ENCODE data around the gene FAM25G. TPM values are rescaled to one million over a fixed set of nuclear protein-coding genes. Genes with fewer than 3 reads are reported as not detected.

FAM25G gene
- total RNA-seq, 2 experiments from 2014 or later: not detected

- ATAC-seq (ENCODE audit: poor library complexity) (no peak), DNase-seq (no peak)
- no peaks in the 10 kb centered on the region for H3K9me3 Mint-ChIP-seq
- TF ChIP-seq, protein P1, sequence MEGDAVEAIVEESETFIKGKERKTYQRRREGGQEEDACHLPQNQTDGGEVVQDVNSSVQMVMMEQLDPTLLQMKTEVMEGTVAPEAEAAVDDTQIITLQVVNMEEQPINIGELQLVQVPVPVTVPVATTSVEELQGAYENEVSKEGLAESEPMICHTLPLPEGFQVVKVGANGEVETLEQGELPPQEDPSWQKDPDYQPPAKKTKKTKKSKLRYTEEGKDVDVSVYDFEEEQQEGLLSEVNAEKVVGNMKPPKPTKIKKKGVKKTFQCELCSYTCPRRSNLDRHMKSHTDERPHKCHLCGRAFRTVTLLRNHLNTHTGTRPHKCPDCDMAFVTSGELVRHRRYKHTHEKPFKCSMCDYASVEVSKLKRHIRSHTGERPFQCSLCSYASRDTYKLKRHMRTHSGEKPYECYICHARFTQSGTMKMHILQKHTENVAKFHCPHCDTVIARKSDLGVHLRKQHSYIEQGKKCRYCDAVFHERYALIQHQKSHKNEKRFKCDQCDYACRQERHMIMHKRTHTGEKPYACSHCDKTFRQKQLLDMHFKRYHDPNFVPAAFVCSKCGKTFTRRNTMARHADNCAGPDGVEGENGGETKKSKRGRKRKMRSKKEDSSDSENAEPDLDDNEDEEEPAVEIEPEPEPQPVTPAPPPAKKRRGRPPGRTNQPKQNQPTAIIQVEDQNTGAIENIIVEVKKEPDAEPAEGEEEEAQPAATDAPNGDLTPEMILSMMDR (IDR thresholded peaks at IDR 0.05): no peak
- H3K4me3 Mint-ChIP-seq: no peak overlapping the region
- H3K27ac ChIP-seq (ENCODE audit: low read depth in 1 of 2, low read length in 2 of 2): no peak overlapping the region
- H3K9me3 ChIP-seq (ENCODE audit: control insufficient read depth in 1 of 2, insufficient read depth in 1 of 2, low read length in 2 of 2): no peaks in the 10 kb centered on the region
- POLR2A ChIA-PET: no interaction called here
- H3K4me3 ChIP-seq (ENCODE audit: low read length): no peak overlapping the region
- no peaks in the 10 kb centered on the region for H3K4me1 ChIP-seq (ENCODE audit: insufficient read depth, low read length)
- H3K36me3 ChIP-seq (ENCODE audit: insufficient read depth, low read length): no peaks in the 10 kb centered on the region
- no peak overlapping the region for H3K27ac Mint-ChIP-seq
- H3K27me3 ChIP-seq (ENCODE audit: control insufficient read depth in 1 of 2, insufficient read depth in 2 of 2, low read length in 2 of 2): no peaks in the 10 kb centered on the region
- H3K4me1 Mint-ChIP-seq (ENCODE audit: low read depth): no peaks in the 10 kb centered on the region
- H3K27me3 Mint-ChIP-seq: no peaks in the 10 kb centered on the region
- intact Hi-C loops (cut with DNase I, micrococcal nuclease): no loop called here
- H3K36me3 Mint-ChIP-seq (ENCODE audit: low read depth): no peaks in the 10 kb centered on the region
- CTCF ChIA-PET: no interaction called here
Observed at GRCh38 chr10:47454780-47455058, 36.8 kb downstream of the FAM25G start.

DNA sequence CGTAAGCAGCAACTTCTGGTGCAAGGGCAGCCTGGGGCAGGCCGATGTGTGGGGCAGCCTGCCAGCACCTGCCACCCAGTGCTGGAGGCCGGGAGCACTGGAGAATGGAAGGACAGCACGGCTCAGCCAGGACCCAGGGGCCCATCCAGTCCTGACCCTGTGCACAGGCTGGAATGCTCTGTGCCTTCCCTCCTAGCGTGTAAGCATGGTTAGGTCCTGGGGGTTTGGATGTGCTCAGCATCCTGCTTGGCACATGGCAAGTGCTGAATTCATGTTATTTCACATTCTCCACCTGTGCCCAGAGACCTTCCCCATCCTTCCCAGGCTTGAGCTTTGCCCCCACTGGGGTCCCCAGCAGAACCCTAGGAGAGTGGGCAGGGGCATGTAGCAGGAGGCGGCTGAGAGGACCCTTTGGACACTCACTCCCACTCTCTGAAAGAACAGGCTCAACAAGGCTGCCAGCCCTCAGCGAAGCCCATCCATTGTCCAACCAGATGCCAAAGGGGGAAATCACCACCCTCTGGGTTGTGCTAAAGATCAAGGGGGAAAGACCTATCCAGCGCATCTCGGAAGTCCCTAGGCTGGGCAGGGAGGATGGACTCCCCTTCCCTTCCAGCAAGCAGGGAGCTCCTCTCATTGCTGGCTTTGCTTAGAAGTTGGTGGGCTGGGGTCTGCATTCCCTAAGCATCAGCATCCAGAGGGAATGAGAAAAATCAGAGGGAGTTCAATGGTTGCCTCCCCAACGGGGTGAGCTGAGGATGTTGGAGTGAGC, 37.3 kb downstream of the FAM25G start:
- Histone ChIP-seq H3K4me1 (ENCODE audit: insufficient read depth, low read length) (peaks cover 2% of the 10 kb centered on the region), H3K36me3 (ENCODE audit: insufficient read depth, low read length) (no peaks in the 10 kb centered on the region), H3K27me3 (ENCODE audit: control insufficient read depth in 1 of 2, insufficient read depth in 2 of 2, low read length in 2 of 2) (no peaks in the 10 kb centered on the region), H3K27ac (ENCODE audit: low read depth in 1 of 2, low read length in 2 of 2) (no peak overlapping the region), H3K4me3 (ENCODE audit: low read length) (no peak overlapping the region), H3K9me3 (ENCODE audit: control insufficient read depth in 1 of 2, insufficient read depth in 1 of 2, low read length in 2 of 2) (no peaks in the 10 kb centered on the region)
- no peak overlapping the region for H3K27ac Mint-ChIP-seq
- no peaks in the 10 kb centered on the region for H3K4me1 Mint-ChIP-seq (ENCODE audit: low read depth)
- ChIA-PET CTCF (no interaction called here), POLR2A (no interaction called here)
- no peaks in the 10 kb centered on the region for H3K9me3 Mint-ChIP-seq
- H3K4me3 Mint-ChIP-seq: no peak overlapping the region
- no peaks in the 10 kb centered on the region for H3K36me3 Mint-ChIP-seq (ENCODE audit: low read depth)
- DNase-seq (no peak), ATAC-seq (ENCODE audit: poor library complexity) (no peak)
- intact Hi-C loops (cut with DNase I, micrococcal nuclease): no loop called here
- TF ChIP-seq, protein P1 (IDR thresholded peaks at IDR 0.05): no peak
- H3K27me3 Mint-ChIP-seq: no peaks in the 10 kb centered on the region

GRCh38 chr10:47453141-47454007, 38.1 kb downstream of the FAM25G start:
- Histone ChIP-seq H3K9me3 (ENCODE audit: control insufficient read depth in 1 of 2, insufficient read depth in 1 of 2, low read length in 2 of 2) (no peaks in the 10 kb centered on the region), H3K4me3 (ENCODE audit: low read length) (no peak overlapping the region), H3K36me3 (ENCODE audit: insufficient read depth, low read length) (no peaks in the 10 kb centered on the region), H3K27ac (ENCODE audit: low read depth in 1 of 2, low read length in 2 of 2) (no peak overlapping the region), H3K27me3 (ENCODE audit: control insufficient read depth in 1 of 2, insufficient read depth in 2 of 2, low read length in 2 of 2) (no peaks in the 10 kb centered on the region), H3K4me1 (ENCODE audit: insufficient read depth, low read length) (peaks cover 7% of the 10 kb centered on the region)
- intact Hi-C loops (cut with DNase I, micrococcal nuclease): no loop called here
- POLR2A ChIA-PET: no interaction called here
- H3K27me3 Mint-ChIP-seq: no peaks in the 10 kb centered on the region
- no peaks in the 10 kb centered on the region for H3K36me3 Mint-ChIP-seq (ENCODE audit: low read depth)
- no peaks in the 10 kb centered on the region for H3K9me3 Mint-ChIP-seq
- CTCF ChIA-PET: no interaction called here
- ATAC-seq (ENCODE audit: poor library complexity) (no peak), DNase-seq (no peak)
- no peak overlapping the region for H3K4me3 Mint-ChIP-seq
- peaks cover 8% of the 10 kb centered on the region for H3K4me1 Mint-ChIP-seq (ENCODE audit: low read depth)
- TF ChIP-seq, protein P1 (IDR thresholded peaks at IDR 0.05): no peak
- H3K27ac Mint-ChIP-seq: no peak overlapping the region

Measured in CD4-positive, alpha-beta T cell (primary cell).